Mesenchymal stem cell (in vitro differentiated cells and primary cell): ENCODE data around the gene EGLN2.

Source experiments
- DNase-seq: peaks from one replicate; pipeline ENCODE4 v3.0.0-alpha.2; 2013
- H2AFZ ChIP-seq: one replicate; pipeline ENCODE4 v1.6.1; 2013; ENCODE audit warnings: low read depth, mild to moderate bottlenecking, control low read depth, inconsistent platforms, low read length, moderate library complexity
- H2AK5ac ChIP-seq: 2 replicates; pipeline ENCODE4 v1.6.1; 2013; ENCODE audit warnings: low read length, moderate library complexity, mild to moderate bottlenecking, inconsistent platforms; ENCODE audit not compliant: severe bottlenecking
- H2BK120ac ChIP-seq: one replicate; pipeline ENCODE4 v1.6.1; 2013; ENCODE audit warnings: low read depth, mild to moderate bottlenecking, inconsistent platforms, low read length, moderate library complexity
- H2BK12ac ChIP-seq, 2 experiments: one replicate each; pipeline ENCODE4 v1.6.1; 2013; ENCODE audit warnings: inconsistent platforms in 2 of 2, low read length in 2 of 2, mild to moderate bottlenecking in 2 of 2, moderate library complexity in 2 of 2, control low read depth in 1 of 2
- H2BK15ac ChIP-seq: one replicate; pipeline ENCODE4 v1.6.1; 2013; ENCODE audit warnings: mild to moderate bottlenecking, low read depth, inconsistent platforms; ENCODE audit not compliant: poor library complexity, severe bottlenecking
- H2BK5ac ChIP-seq: 2 replicates; pipeline ENCODE4 v1.6.1; 2013; ENCODE audit warnings: low read depth, mild to moderate bottlenecking, low read length, control low read depth, inconsistent platforms; ENCODE audit not compliant: poor library complexity, severe bottlenecking
- H3K14ac ChIP-seq, 2 experiments: one replicate each; pipeline ENCODE4 v1.6.1; 2013; ENCODE audit warnings: inconsistent platforms in 2 of 2, low read length in 2 of 2, control low read depth in 1 of 2, mild to moderate bottlenecking in 1 of 2, moderate library complexity in 1 of 2
- H3K18ac ChIP-seq, 2 experiments: one replicate each; pipeline ENCODE4 v1.6.1; 2013; ENCODE audit warnings: inconsistent platforms in 2 of 2, low read length in 2 of 2, control low read depth in 1 of 2, low read depth in 1 of 2, mild to moderate bottlenecking in 1 of 2
- H3K23ac ChIP-seq, 2 experiments: one replicate each; pipeline ENCODE4 v1.6.1; 2013; ENCODE audit warnings: inconsistent platforms in 2 of 2, low read length in 2 of 2, mild to moderate bottlenecking in 2 of 2, moderate library complexity in 2 of 2, control low read depth in 1 of 2
- H3K27ac ChIP-seq: 2 replicates; pipeline ENCODE4 v1.5.1; 2013; ENCODE audit warnings: mild to moderate bottlenecking, moderate library complexity, low read length, control low read depth, inconsistent platforms; ENCODE audit not compliant: poor library complexity, severe bottlenecking
- H3K27me3 ChIP-seq, 2 experiments: 2 replicates each; pipeline versions ENCODE4 v1.6.1 to v1.7.0; 2013; ENCODE audit warnings: low read length in 2 of 2, mild to moderate bottlenecking in 2 of 2, moderate library complexity in 2 of 2, control low read depth in 1 of 2, inconsistent platforms in 1 of 2; ENCODE audit not compliant: control insufficient read depth in 1 of 2, insufficient read depth in 1 of 2
- H3K36me3 ChIP-seq, 2 experiments: 2 replicates each; pipeline versions ENCODE4 v1.6.1 to v1.7.0; 2013; ENCODE audit warnings: low read length in 2 of 2, control low read depth in 1 of 2, inconsistent platforms in 1 of 2, low read depth in 1 of 2, mild to moderate bottlenecking in 1 of 2; ENCODE audit not compliant: insufficient read depth in 2 of 2, control insufficient read depth in 1 of 2
- H3K4ac ChIP-seq, 2 experiments: one replicate each; pipeline ENCODE4 v1.6.1; 2013; ENCODE audit warnings: inconsistent platforms in 2 of 2, low read length in 2 of 2, mild to moderate bottlenecking in 2 of 2, moderate library complexity in 2 of 2, control low read depth in 1 of 2, low read depth in 1 of 2
- H3K4me1 ChIP-seq: 2 replicates; pipeline ENCODE4 v1.6.1; 2013; ENCODE audit warnings: low read depth, low read length, control low read depth; ENCODE audit not compliant: control insufficient read depth, insufficient read depth
- H3K4me2 ChIP-seq: 2 replicates; pipeline ENCODE4 v1.6.1; 2013; ENCODE audit warnings: low read length, mild to moderate bottlenecking, inconsistent platforms; ENCODE audit not compliant: poor library complexity, severe bottlenecking
- H3K4me3 ChIP-seq, 2 experiments: 2 replicates each; pipeline versions ENCODE4 v1.5.1 to v1.7.0; 2013; ENCODE audit warnings: low read length in 2 of 2, mild to moderate bottlenecking in 2 of 2, control low read depth in 1 of 2, low read depth in 1 of 2; ENCODE audit not compliant: insufficient read depth in 1 of 2
- H3K79me1 ChIP-seq: replicated peaks from 2 replicates; pipeline ENCODE4 v1.6.1; 2013; ENCODE audit warnings: mild to moderate bottlenecking, control low read depth, low read length, inconsistent platforms; ENCODE audit not compliant: poor library complexity, severe bottlenecking
- H3K9ac ChIP-seq: 2 replicates; pipeline ENCODE4 v1.7.0; 2013; ENCODE audit warnings: mild to moderate bottlenecking, low read length, moderate library complexity
- H3K9me3 ChIP-seq: 2 replicates; pipeline ENCODE4 v1.7.0; 2013; ENCODE audit warnings: mild to moderate bottlenecking, low read length; ENCODE audit not compliant: control insufficient read depth
- H4K8ac ChIP-seq: one replicate; pipeline ENCODE4 v1.6.1; 2013; ENCODE audit warnings: inconsistent platforms, mild to moderate bottlenecking, low read length, moderate library complexity
- H4K91ac ChIP-seq: one replicate; pipeline ENCODE4 v1.6.1; 2013; ENCODE audit warnings: mild to moderate bottlenecking, low read length, inconsistent platforms
- WGBS: methylation state at CpG from one replicate; pipeline ENCODE4 v1.1.7; 2013; ENCODE audit warnings: mixed read lengths; 5-methylcytosine and 5-hydroxymethylcytosine counted together

EGLN2 gene

GRCh38 chr19:40756502-40757110 is 42.4 kb upstream of the EGLN2 start:
- H3K4me3 ChIP-seq: no peak overlapping the region
- 99% methylated on average over 10 of the region's 11 CpGs for WGBS
- H3K14ac ChIP-seq: peak overlapping the region in 1 of 2 experiments; percentile 77
- no peak overlapping the region for H2BK15ac ChIP-seq
- peaks cover 17% of the 10 kb centered on the region for H3K79me1 ChIP-seq
- H4K91ac ChIP-seq: no peak overlapping the region
- H3K23ac ChIP-seq: peak overlapping the region in 1 of 2 experiments; percentile 57
- H2AK5ac ChIP-seq: peak overlapping the region; percentile 40
- H3K4ac ChIP-seq: no peak overlapping the region
- no peak overlapping the region for H2AFZ ChIP-seq
- H3K36me3 ChIP-seq: peaks cover 56 to 62% of the 10 kb centered on the region in 2 experiments
- no peak overlapping the region for H3K9ac ChIP-seq
- H3K18ac ChIP-seq: no peak overlapping the region
- no peak overlapping the region for H3K4me2 ChIP-seq
- H2BK12ac ChIP-seq: no peak overlapping the region
- H4K8ac ChIP-seq: no peak overlapping the region
- H3K27me3 ChIP-seq: no peaks in the 10 kb centered on the region
- no peaks in the 10 kb centered on the region for H3K9me3 ChIP-seq
- DNase-seq: no peak
- H2BK120ac ChIP-seq: no peak overlapping the region
- H3K27ac ChIP-seq: no peak overlapping the region
- no peak overlapping the region for H2BK5ac ChIP-seq
- H3K4me1 ChIP-seq: peaks cover 27% of the 10 kb centered on the region

DNA sequence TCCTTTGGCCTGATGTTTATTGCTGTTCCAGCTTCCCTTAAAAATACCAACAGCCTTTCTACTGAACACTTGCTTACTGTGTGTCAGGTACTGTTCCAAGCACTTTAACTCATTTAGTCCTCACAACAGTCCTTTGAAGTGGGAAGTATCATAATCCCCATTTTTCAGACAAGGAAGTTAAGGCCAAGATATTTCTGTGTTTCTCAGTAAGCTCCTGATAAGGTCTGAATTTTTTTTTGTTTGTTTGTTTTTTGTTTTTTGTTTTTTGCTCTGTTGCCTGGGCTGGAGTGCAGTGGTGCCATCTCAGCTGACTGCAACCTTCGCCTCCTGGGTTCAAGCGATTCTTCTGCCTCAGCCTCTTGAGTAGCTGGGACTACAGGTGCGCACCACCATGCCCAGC is 40.5 kb upstream of the EGLN2 start:
- WGBS: 100% methylated on average over 2 of the region's 3 CpGs
- peaks cover 26% of the 10 kb centered on the region for H3K79me1 ChIP-seq
- no peak overlapping the region for H2BK5ac ChIP-seq
- H3K4me2 ChIP-seq: no peak overlapping the region
- no peak overlapping the region for H3K18ac ChIP-seq
- DNase-seq: no peak
- H3K23ac ChIP-seq: no peak overlapping the region
- H3K27me3 ChIP-seq: no peaks in the 10 kb centered on the region
- H3K36me3 ChIP-seq: peaks cover 75 to 81% of the 10 kb centered on the region in 2 experiments
- H2AFZ ChIP-seq: no peak overlapping the region
- H3K9ac ChIP-seq: no peak overlapping the region
- H2BK12ac ChIP-seq: no peak overlapping the region
- H3K4ac ChIP-seq: no peak overlapping the region
- no peak overlapping the region for H4K91ac ChIP-seq
- no peak overlapping the region for H3K4me3 ChIP-seq
- no peak overlapping the region for H2BK120ac ChIP-seq
- no peak overlapping the region for H2AK5ac ChIP-seq
- H4K8ac ChIP-seq: no peak overlapping the region
- H3K9me3 ChIP-seq: no peaks in the 10 kb centered on the region
- H3K27ac ChIP-seq: no peak overlapping the region
- H2BK15ac ChIP-seq: no peak overlapping the region
- peaks cover 37% of the 10 kb centered on the region for H3K4me1 ChIP-seq
- no peak overlapping the region for H3K14ac ChIP-seq

- Histone ChIP-seq H3K23ac (peak overlapping the region in 1 of 2 experiments; percentile 83), H2BK15ac (no peak overlapping the region), H4K91ac (no peak overlapping the region), H3K9ac (no peak overlapping the region), H3K27me3 (no peaks in the 10 kb centered on the region), H3K4me3 (no peak overlapping the region), H2AFZ (no peak overlapping the region), H3K79me1 (peaks cover 33% of the 10 kb centered on the region), H2AK5ac (no peak overlapping the region), H3K18ac (no peak overlapping the region), H3K27ac (no peak overlapping the region), H2BK5ac (no peak overlapping the region), H3K4ac (no peak overlapping the region), H2BK12ac (no peak overlapping the region), H3K4me2 (no peak overlapping the region), H4K8ac (no peak overlapping the region), H3K9me3 (no peaks in the 10 kb centered on the region), H3K14ac (no peak overlapping the region), H3K36me3 (peaks cover 77 to 89% of the 10 kb centered on the region in 2 experiments), H2BK120ac (no peak overlapping the region), H3K4me1 (peaks cover 36% of the 10 kb centered on the region)
- WGBS: 97% methylated on average over 11 of the region's 13 CpGs
- DNase-seq: no peak
These were observed 39.6 kb upstream of the EGLN2 start for GRCh38 chr19:40759352-40759751.

DNA sequence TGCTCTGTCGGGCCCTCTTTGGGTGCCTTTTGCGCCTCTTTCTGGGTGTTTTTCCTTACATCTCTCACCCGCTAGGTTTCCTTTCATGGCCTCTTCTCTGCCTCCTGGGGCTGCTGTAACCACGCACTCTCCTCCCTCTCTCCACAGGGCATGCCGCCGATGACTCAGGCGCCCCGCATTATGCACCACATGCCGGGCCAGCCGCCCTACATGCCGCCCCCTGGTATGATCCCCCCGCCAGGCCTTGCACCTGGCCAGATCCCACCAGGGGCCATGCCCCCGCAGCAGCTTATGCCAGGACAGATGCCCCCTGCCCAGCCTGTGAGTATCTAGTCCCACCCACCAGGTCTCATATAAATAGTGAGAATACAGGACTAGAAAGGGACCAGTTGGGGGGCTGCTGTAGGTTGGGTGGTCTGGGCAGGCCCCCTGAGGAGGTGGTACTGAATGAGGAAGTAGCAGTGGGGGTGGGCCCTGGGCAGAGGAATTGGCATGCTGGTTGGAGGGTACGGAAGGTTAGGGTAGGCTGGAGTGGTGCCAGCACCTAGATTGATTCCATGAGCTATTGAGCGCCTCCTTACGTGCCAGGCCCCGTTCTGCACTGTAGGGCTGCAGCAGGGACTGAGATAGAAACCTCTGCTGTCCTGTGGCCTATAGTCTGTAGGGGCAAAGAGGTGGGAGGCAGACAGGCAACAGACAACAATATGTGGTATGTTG is 36.1 kb upstream of the EGLN2 start:
- H3K79me1 ChIP-seq: peaks cover 36% of the 10 kb centered on the region

More for the DNA sequence above, 36.1 kb upstream of the EGLN2 start:
- Histone ChIP-seq H3K23ac (no peak overlapping the region), H3K9ac (no peak overlapping the region), H2AFZ (no peak overlapping the region), H2BK5ac (no peak overlapping the region), H4K91ac (peak overlapping the region; percentile 71), H4K8ac (no peak overlapping the region), H3K4ac (no peak overlapping the region), H2BK120ac (no peak overlapping the region), H3K27me3 (no peaks in the 10 kb centered on the region), H3K4me2 (no peak overlapping the region), H3K27ac (peak overlapping the region; percentile 61), H3K9me3 (no peaks in the 10 kb centered on the region), H2AK5ac (peak overlapping the region; percentile 1), H3K4me3 (no peak overlapping the region), H3K14ac (no peak overlapping the region), H3K18ac (no peak overlapping the region), H3K4me1 (peaks cover 19% of the 10 kb centered on the region), H2BK12ac (no peak overlapping the region), H2BK15ac (peak overlapping the region; percentile 65), H3K36me3 (peaks cover 84% of the 10 kb centered on the region in 2 experiments)
- DNase-seq: no peak
- WGBS: 96% methylated on average over 17 of the region's 17 CpGs
